ENCODE data around the gene AKNA. TPM values are rescaled to one million over a fixed set of nuclear protein-coding genes. Genes with fewer than 3 reads are reported as not detected.

Gene AKNA
- total and polyA plus RNA-seq, 2 of the 8 experiments (the other 6 are each of a cell fraction or from before 2014, with no cell fraction given): 21.0 to 27.4 TPM

- no peak for TF ChIP-seq SRF (IDR thresholded peaks at IDR 0.05; ENCODE audit: low read depth, low read length)
Measured at GRCh38 chr9:114382699-114383520, 4.9 kb downstream of the AKNA start (continued).
